Right atrium auricular region (tissue), 2 donors: ENCODE results near the gene MRPS5. TPM values are rescaled to one million over a fixed set of nuclear protein-coding genes. Genes with fewer than 3 reads are reported as not detected.

Source experiments
- DNase-seq: peaks from one replicate; pipeline ENCODE4 v3.0.0-alpha.2; 2019; ENCODE audit warnings: low spot score
- H3K27ac ChIP-seq, 2 donors: fragments of 200-600 bp; sonication (generic); 1 replicate in 1 of 2; 2 replicates in 1 of 2; pipeline ENCODE4 v1.5.1; 2016 to 2019
- H3K27me3 ChIP-seq, 2 donors: fragments of 200-600 bp; sonication (generic); one replicate each; pipeline versions ENCODE4 v1.5.1 to v1.6.0; 2017 to 2019
- H3K36me3 ChIP-seq: fragments of 200-600 bp; sonication (generic); one replicate; pipeline ENCODE4 v1.5.1; 2016
- H3K4me1 ChIP-seq, 2 donors: fragments of 200-600 bp; sonication (generic); one replicate each; pipeline versions ENCODE4 v1.5.1 to v1.6.0; 2017 to 2019
- H3K4me3 ChIP-seq, 2 donors: fragments of 200-600 bp; sonication (generic); 1 replicate in 1 of 2; 2 replicates in 1 of 2; pipeline ENCODE4 v1.5.1; 2017 to 2019; ENCODE audit warnings: mild to moderate bottlenecking in 1 of 2, moderate library complexity in 1 of 2
- H3K9me3 ChIP-seq, 2 donors: fragments of 200-600 bp; sonication (generic); one replicate each; pipeline ENCODE4 v1.5.1; 2019
- total RNA-seq, 2 donors: library from RNA; depleted of rRNA; stranded (reverse); fragments of >200 nt; gene quantifications; one replicate each; pipeline ENCODE4 v1.1.0, GENCODE V29; 2016
- TF ChIP-seq, protein P1 (sequence below), 2 donors: fragments of 200-600 bp; sonication (generic); IDR thresholded peaks; one replicate each; pipeline ENCODE4 v1.5.1; 2019; ENCODE audit warnings: antibody characterized with exemption in 2 of 2

MRPS5 gene
- total RNA-seq = 10 to 100 TPM; 39.0 to 57.7 TPM

DNA sequence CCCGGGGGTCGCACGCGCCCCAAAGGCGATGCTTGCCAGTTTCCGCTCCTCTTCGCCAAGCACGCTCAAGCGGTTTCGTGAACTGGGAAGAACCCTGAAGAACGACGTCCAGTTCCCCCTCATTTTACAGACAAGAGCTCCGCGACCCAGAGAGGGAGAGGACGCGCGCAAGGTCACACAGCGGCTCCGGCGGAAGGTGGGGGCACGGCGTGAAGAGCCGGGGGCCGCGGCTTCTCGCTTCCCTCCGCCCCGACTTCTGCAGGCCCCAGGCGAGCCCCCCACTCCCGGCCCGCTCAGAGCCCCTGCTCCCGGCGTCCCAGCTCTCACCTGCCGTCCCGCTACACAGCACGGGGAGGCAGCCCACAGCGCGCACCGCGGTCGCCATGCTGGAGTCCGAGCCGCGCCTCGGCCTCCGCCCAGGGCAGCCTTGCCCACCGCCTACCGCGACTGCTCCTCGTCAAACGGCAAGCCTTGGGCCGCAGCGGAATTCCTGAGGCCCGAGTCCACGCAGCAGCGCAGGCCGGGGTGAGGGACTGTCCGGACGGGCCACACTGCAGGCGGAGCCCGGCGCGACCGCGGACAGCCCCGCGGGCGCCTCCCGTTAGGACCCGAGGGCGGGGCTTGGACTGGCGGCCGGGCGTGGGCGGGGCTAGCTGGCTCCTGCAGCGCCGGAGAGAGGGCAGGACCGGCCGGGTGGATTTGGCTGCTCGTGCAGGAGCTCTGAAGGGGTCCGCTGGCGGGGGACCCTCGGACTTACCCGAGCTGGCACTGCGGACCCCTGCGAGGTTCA, at the start of gene MRPS5:
MRPS5 (minus strand) TSS at position 402 of the 790 bp plus-strand sequence; CDS start at position 385, 17 bp downstream.
- H3K4me1 ChIP-seq = peaks cover 0 to 23% of the 10 kb centered on the region in 2 donors
- H3K9me3 ChIP-seq = no peaks in the 10 kb centered on the region
- H3K36me3 ChIP-seq = peaks cover 1% of the 10 kb centered on the region
- TF ChIP-seq, protein P1, sequence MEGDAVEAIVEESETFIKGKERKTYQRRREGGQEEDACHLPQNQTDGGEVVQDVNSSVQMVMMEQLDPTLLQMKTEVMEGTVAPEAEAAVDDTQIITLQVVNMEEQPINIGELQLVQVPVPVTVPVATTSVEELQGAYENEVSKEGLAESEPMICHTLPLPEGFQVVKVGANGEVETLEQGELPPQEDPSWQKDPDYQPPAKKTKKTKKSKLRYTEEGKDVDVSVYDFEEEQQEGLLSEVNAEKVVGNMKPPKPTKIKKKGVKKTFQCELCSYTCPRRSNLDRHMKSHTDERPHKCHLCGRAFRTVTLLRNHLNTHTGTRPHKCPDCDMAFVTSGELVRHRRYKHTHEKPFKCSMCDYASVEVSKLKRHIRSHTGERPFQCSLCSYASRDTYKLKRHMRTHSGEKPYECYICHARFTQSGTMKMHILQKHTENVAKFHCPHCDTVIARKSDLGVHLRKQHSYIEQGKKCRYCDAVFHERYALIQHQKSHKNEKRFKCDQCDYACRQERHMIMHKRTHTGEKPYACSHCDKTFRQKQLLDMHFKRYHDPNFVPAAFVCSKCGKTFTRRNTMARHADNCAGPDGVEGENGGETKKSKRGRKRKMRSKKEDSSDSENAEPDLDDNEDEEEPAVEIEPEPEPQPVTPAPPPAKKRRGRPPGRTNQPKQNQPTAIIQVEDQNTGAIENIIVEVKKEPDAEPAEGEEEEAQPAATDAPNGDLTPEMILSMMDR (IDR thresholded peaks at IDR 0.05) = peak in 1 of 2 donors; percentile 18
- H3K27me3 ChIP-seq = no peaks in the 10 kb centered on the region
- peak within 1 kb of the TSS; percentile 73 to 95 for H3K4me3 ChIP-seq
- DNase-seq = peak; percentile 70
- peak within 1 kb of the TSS; percentile 90 to 93 for H3K27ac ChIP-seq

- Histone ChIP-seq H3K27ac (peak overlapping the region; percentile 86 to 93), H3K4me1 (peaks cover 0 to 26% of the 10 kb centered on the region in 2 donors), H3K4me3 (peak overlapping the region; percentile 74 to 76), H3K27me3 (no peaks in the 10 kb centered on the region), H3K36me3 (no peaks in the 10 kb centered on the region), H3K9me3 (no peaks in the 10 kb centered on the region)
- TF ChIP-seq, protein P1 (IDR thresholded peaks at IDR 0.05) = no peak
- no peak for DNase-seq
These were observed 44.6 kb upstream of the MRPS5 start for GRCh38 chr2:95166065-95166763.

DNA sequence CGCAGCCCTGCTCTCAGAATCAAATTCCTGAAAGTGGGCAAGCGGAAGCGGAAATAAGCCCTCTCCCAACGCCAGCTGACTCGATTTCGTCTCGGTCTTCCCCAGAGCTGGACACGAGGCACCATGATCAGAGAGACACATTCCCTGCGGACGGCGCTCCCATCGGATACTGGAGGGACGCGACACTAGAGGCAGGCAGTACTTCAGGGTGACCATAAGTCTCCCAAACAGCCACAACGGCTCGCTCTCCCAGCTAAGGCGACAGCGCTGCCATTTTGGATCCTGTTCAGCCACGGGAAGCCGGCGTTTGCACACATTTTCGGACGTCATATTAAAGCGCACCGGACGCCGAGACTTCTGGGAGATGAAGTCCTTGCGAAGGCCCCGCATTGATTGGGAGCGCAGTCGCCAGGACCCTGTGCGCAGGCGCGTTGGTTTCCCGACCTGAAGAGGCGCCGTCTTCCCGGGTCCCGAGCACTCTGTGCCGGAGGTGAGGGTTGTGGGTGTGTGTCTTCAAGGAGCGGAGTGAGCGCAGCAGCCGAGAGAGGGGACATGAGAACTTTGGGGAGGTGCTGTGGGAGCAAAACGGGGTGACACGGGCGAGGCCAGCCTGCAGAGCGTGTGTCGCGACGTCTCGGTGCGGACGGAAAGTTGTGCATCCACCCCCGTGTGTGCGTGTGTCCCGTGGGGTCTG, 43.9 kb upstream of the MRPS5 start, which contains the start of gene ZNF2:
ZNF2 (plus strand) TSS at position 439 of the 694 bp plus-strand sequence. CDS start 10,418 bp downstream, outside the sequence.
- H3K4me3 ChIP-seq = peak within 1 kb of the TSS; percentile 74 to 76
- peak; percentile 98 for DNase-seq
- TF ChIP-seq, protein P1 (IDR thresholded peaks at IDR 0.05) = no peak

GRCh38 chr2:95165030-95165370, 43.4 kb upstream of the MRPS5 start:
- Histone ChIP-seq H3K4me3 (peak overlapping the region; percentile 74 to 76), H3K27ac (peak overlapping the region; percentile 86 to 93), H3K27me3 (no peaks in the 10 kb centered on the region), H3K9me3 (no peaks in the 10 kb centered on the region), H3K4me1 (peaks cover 0 to 26% of the 10 kb centered on the region in 2 donors), H3K36me3 (no peaks in the 10 kb centered on the region)
- no peak for DNase-seq
- TF ChIP-seq, protein P1 (IDR thresholded peaks at IDR 0.05) = no peak

More for the DNA sequence above, 43.9 kb upstream of the MRPS5 start, which contains the start of gene ZNF2:
- H3K4me1 ChIP-seq = peaks cover 0 to 26% of the 10 kb centered on the region in 2 donors
- H3K9me3 ChIP-seq = no peaks in the 10 kb centered on the region
- H3K27ac ChIP-seq = peak within 1 kb of the TSS; percentile 86 to 93
- H3K36me3 ChIP-seq = no peaks in the 10 kb centered on the region
- no peaks in the 10 kb centered on the region for H3K27me3 ChIP-seq

DNA sequence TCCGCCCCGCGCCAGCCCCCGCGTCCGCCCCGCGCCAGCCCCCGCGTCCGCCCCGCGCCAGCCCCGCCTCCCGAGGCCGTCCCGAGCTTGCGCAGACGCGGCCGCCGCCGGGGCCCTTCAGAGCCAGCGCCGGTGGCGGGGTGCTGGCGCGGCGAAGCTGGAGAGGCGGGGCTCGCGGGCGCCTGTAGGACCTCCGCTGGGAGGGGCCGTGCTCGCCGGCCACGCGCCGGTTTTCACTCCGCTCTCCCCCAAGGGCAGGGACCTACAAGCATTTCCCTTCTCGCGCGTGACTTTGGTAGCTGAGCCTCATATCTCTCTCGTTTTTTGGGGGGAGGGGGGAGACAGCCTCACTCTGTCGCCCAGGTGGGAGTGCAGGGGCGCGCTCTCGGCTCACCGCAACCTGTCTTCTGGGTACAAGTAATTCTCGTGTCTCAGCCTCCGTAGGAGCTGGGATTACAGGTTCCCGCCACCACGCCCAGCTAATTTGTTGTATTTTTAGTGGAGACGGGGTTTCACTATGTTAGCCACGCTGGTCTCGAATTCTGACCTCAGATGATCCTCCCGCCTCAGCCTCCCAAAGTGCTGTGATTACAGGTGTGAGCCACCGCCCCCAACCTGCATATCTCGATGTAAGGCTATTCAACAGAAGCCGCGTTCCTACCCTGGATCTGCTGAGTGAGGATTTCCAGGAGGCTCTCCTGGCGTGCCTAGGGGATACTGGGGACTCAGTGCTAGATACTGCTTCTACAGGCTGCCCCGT, 38.3 kb upstream of the MRPS5 start, which contains the start of gene ZNF514:
ZNF514 (minus strand) TSS at position 159 of the 760 bp plus-strand sequence. CDS start 6,595 bp downstream, outside the sequence.
- Histone ChIP-seq H3K36me3 (peaks cover 22% of the 10 kb centered on the region), H3K4me1 (peaks cover 0 to 25% of the 10 kb centered on the region in 2 donors), H3K27ac (peak within 1 kb of the TSS; percentile 75 to 84), H3K4me3 (peak within 1 kb of the TSS; percentile 80), H3K9me3 (peaks cover 0 to 9% of the 10 kb centered on the region in 2 donors), H3K27me3 (no peaks in the 10 kb centered on the region)
- peak; percentile 74 for DNase-seq
- TF ChIP-seq, protein P1 (IDR thresholded peaks at IDR 0.05) = no peak
